ENCODE measurements around the gene SYT2.
"Not testable (repeated sequence)": the region's sequence is repeated elsewhere in the genome, so short reads cannot be mapped to it uniquely, and the experiment has no call there.

The SYT2 gene

GRCh38 chr1:202585590-202585933 lies 124.7 kb downstream of the SYT2 start:
- FAIRE-seq (no peak), DNase-seq (ENCODE audit: insufficient read length, low spot score) (no peak)
- TF ChIP-seq POLR2A (IDR thresholded peaks at IDR 0.05; ENCODE audit: low read depth, low read length), result no peak

GRCh38 chr1:202584707-202585589 lies 125.3 kb downstream of the SYT2 start:
- TF ChIP-seq POLR2A (IDR thresholded peaks at IDR 0.05; ENCODE audit: low read depth, low read length), result no peak
- no peak for DNase-seq (ENCODE audit: insufficient read length, low spot score)

GRCh38 chr1:202582350-202582749 lies 127.9 kb downstream of the SYT2 start:
- DNase-seq (ENCODE audit: insufficient read length, low spot score); FAIRE-seq: not testable (repeated sequence)

More at GRCh38 chr1:202584707-202585589, 125.3 kb downstream of the SYT2 start:
- FAIRE-seq, result no peak

- FAIRE-seq, result no peak
- DNase-seq (ENCODE audit: insufficient read length, low spot score), result no peak
- no peak for TF ChIP-seq POLR2A (IDR thresholded peaks at IDR 0.05; ENCODE audit: low read depth, low read length)
Measured at GRCh38 chr1:202580619-202581018, 129.6 kb downstream of the SYT2 start.

GRCh38 chr1:202579806-202580205 lies 130.4 kb downstream of the SYT2 start:
- FAIRE-seq (no peak), DNase-seq (ENCODE audit: insufficient read length, low spot score) (peak; percentile 26)
- no peak for TF ChIP-seq POLR2A (IDR thresholded peaks at IDR 0.05; ENCODE audit: low read depth, low read length)

GRCh38 chr1:202578565-202578964 lies 131.7 kb downstream of the SYT2 start:
- FAIRE-seq, result no peak
- DNase-seq (ENCODE audit: insufficient read length, low spot score), result no peak
- no peak for TF ChIP-seq POLR2A (IDR thresholded peaks at IDR 0.05; ENCODE audit: low read depth, low read length)

- DNase-seq (ENCODE audit: insufficient read length, low spot score) (no peak), FAIRE-seq (no peak)
- no peak for TF ChIP-seq POLR2A (IDR thresholded peaks at IDR 0.05; ENCODE audit: low read depth, low read length)
Measured at GRCh38 chr1:202578001-202578504, 132.2 kb downstream of the SYT2 start.

GRCh38 chr1:202577381-202577780 lies 132.9 kb downstream of the SYT2 start:
- no peak for TF ChIP-seq POLR2A (IDR thresholded peaks at IDR 0.05; ENCODE audit: low read depth, low read length)
- FAIRE-seq (no peak), DNase-seq (ENCODE audit: insufficient read length, low spot score) (no peak)

- no peak for FAIRE-seq
- no peak for TF ChIP-seq POLR2A (IDR thresholded peaks at IDR 0.05; ENCODE audit: low read depth, low read length)
- DNase-seq (ENCODE audit: insufficient read length, low spot score), result no peak
Measured at GRCh38 chr1:202576816-202577215, 133.4 kb downstream of the SYT2 start.

- TF ChIP-seq POLR2A (IDR thresholded peaks at IDR 0.05; ENCODE audit: low read depth, low read length), result no peak
- no peak for FAIRE-seq
- no peak for DNase-seq (ENCODE audit: insufficient read length, low spot score)
Measured at GRCh38 chr1:202575918-202576653, 134.2 kb downstream of the SYT2 start.

- no peak for FAIRE-seq
- no peak for DNase-seq (ENCODE audit: insufficient read length, low spot score)
- no peak for TF ChIP-seq POLR2A (IDR thresholded peaks at IDR 0.05; ENCODE audit: low read depth, low read length)
Measured at GRCh38 chr1:202572867-202573266, 137.4 kb downstream of the SYT2 start.

- no peak for TF ChIP-seq POLR2A (IDR thresholded peaks at IDR 0.05; ENCODE audit: low read depth, low read length)
- FAIRE-seq, result no peak
- DNase-seq (ENCODE audit: insufficient read length, low spot score), result no peak
Measured at GRCh38 chr1:202571719-202572339, 138.4 kb downstream of the SYT2 start.

GRCh38 chr1:202569393-202570322 lies 140.6 kb downstream of the SYT2 start:
- FAIRE-seq, result no peak
- no peak for TF ChIP-seq POLR2A (IDR thresholded peaks at IDR 0.05; ENCODE audit: low read depth, low read length)

More at GRCh38 chr1:202569393-202570322, 140.6 kb downstream of the SYT2 start:
- DNase-seq (ENCODE audit: insufficient read length, low spot score), result no peak

Measured in H54 (cell line).